ENCODE measurements around the gene GDA. TPM values are rescaled to one million over a fixed set of nuclear protein-coding genes. Genes with fewer than 3 reads are reported as not detected.

The GDA gene
- total RNA-seq, 1 donor from 2014 or later = 0.18 TPM

- Mint-ChIP-seq H3K36me3 (ENCODE audit: low read depth) (no peaks in the 10 kb centered on the region), H3K4me1 (no peaks in the 10 kb centered on the region), H3K4me3 (no peak overlapping the region), H3K27me3 (peaks cover 12% of the 10 kb centered on the region), H3K27ac (no peak overlapping the region), H3K9me3 (no peaks in the 10 kb centered on the region)
- ChIA-PET POLR2A (no interaction called here), CTCF (no interaction called here)
- no peak for ATAC-seq (ENCODE audit: low read depth)
- intact Hi-C loops (cut with micrococcal nuclease) = no loop called here
- TF ChIP-seq CTCF (IDR thresholded peaks at IDR 0.05) = no peak
- DNase-seq = no peak
Observed at GRCh38 chr9:72255569-72255968, 106.3 kb downstream of the GDA start.

- CTCF ChIA-PET = interaction anchor here (2.3 kb wide), 1 partner anchor 15 kb away, joined by 6 read pairs; no protein-coding TSS in a partner anchor
Observed at GRCh38 chr9:72256931-72257330, 107.7 kb downstream of the GDA start.

GRCh38 chr9:72257814-72258213 lies 108.6 kb downstream of the GDA start:
- no peaks in the 10 kb centered on the region for H3K4me1 Mint-ChIP-seq
- no peaks in the 10 kb centered on the region for H3K9me3 Mint-ChIP-seq
- no peak overlapping the region for H3K27ac Mint-ChIP-seq
- TF ChIP-seq CTCF (IDR thresholded peaks at IDR 0.05) = no peak
- intact Hi-C loops (cut with micrococcal nuclease) = no loop called here
- no peak overlapping the region for H3K4me3 Mint-ChIP-seq
- no peak for DNase-seq
- ChIA-PET POLR2A (no interaction called here), CTCF (interaction anchor here (2.3 kb wide), 1 partner anchor 14 kb away, joined by 6 read pairs; no protein-coding TSS in a partner anchor)
- no peaks in the 10 kb centered on the region for H3K36me3 Mint-ChIP-seq (ENCODE audit: low read depth)
- ATAC-seq (ENCODE audit: low read depth) = no peak
- H3K27me3 Mint-ChIP-seq = peaks cover 9% of the 10 kb centered on the region

More at GRCh38 chr9:72256931-72257330, 107.7 kb downstream of the GDA start:
- Mint-ChIP-seq H3K36me3 (ENCODE audit: low read depth) (no peaks in the 10 kb centered on the region), H3K27ac (no peak overlapping the region), H3K4me3 (no peak overlapping the region), H3K9me3 (no peaks in the 10 kb centered on the region), H3K27me3 (peaks cover 11% of the 10 kb centered on the region), H3K4me1 (no peaks in the 10 kb centered on the region)
- DNase-seq = no peak
- POLR2A ChIA-PET = no interaction called here
- intact Hi-C loops (cut with micrococcal nuclease) = no loop called here
- ATAC-seq (ENCODE audit: low read depth) = no peak
- no peak for TF ChIP-seq CTCF (IDR thresholded peaks at IDR 0.05)

GRCh38 chr9:72262063-72262462 lies 112.8 kb downstream of the GDA start:
- Mint-ChIP-seq H3K4me1 (no peaks in the 10 kb centered on the region), H3K4me3 (no peak overlapping the region), H3K9me3 (no peaks in the 10 kb centered on the region), H3K36me3 (ENCODE audit: low read depth) (no peaks in the 10 kb centered on the region), H3K27ac (no peak overlapping the region), H3K27me3 (peaks cover 4% of the 10 kb centered on the region)
- no peak for TF ChIP-seq CTCF (IDR thresholded peaks at IDR 0.05)
- ATAC-seq (ENCODE audit: low read depth) (no peak), DNase-seq (no peak)
- intact Hi-C loops (cut with micrococcal nuclease) = no loop called here
- POLR2A ChIA-PET = no interaction called here
- CTCF ChIA-PET = interaction anchor here (3.0 kb wide), 1 partner anchor 10 kb away, joined by 15 read pairs; no protein-coding TSS in a partner anchor

- Mint-ChIP-seq H3K27ac (no peak overlapping the region), H3K27me3 (no peaks in the 10 kb centered on the region), H3K4me3 (no peak overlapping the region), H3K36me3 (ENCODE audit: low read depth) (no peaks in the 10 kb centered on the region), H3K9me3 (no peaks in the 10 kb centered on the region), H3K4me1 (no peaks in the 10 kb centered on the region)
- no peak for DNase-seq
- TF ChIP-seq CTCF (IDR thresholded peaks at IDR 0.05) = no peak
- ChIA-PET CTCF (no interaction called here), POLR2A (no interaction called here)
- ATAC-seq (ENCODE audit: low read depth) = no peak
- intact Hi-C loops (cut with micrococcal nuclease) = no loop called here
Observed at GRCh38 chr9:72263572-72263971, 114.3 kb downstream of the GDA start.
